GM12865 (cell line): ENCODE results near the gene RAG2.

Experiments
- DNase-seq: peaks from one replicate; pipeline ENCODE4 v3.0.0; 2010; ENCODE audit warnings: low read depth
- H3K4me3 ChIP-seq: 2 replicates; pipeline ENCODE4 v1.5.1; 2011; ENCODE audit warnings: mild to moderate bottlenecking, low read depth, low read length, control low read depth
- TF ChIP-seq, protein P1 (sequence below): IDR thresholded peaks from 2 replicates; pipeline ENCODE4 v1.5.1; 2011; ENCODE audit warnings: low read length, control low read depth, low read depth, inconsistent platforms; ENCODE audit not compliant: insufficient read depth; ENCODE audit errors: missing control alignments

Gene RAG2

GRCh38 chr11:36617543-36618362 is 19.7 kb upstream of the RAG2 start:
- no peak for DNase-seq
- TF ChIP-seq, protein P1, sequence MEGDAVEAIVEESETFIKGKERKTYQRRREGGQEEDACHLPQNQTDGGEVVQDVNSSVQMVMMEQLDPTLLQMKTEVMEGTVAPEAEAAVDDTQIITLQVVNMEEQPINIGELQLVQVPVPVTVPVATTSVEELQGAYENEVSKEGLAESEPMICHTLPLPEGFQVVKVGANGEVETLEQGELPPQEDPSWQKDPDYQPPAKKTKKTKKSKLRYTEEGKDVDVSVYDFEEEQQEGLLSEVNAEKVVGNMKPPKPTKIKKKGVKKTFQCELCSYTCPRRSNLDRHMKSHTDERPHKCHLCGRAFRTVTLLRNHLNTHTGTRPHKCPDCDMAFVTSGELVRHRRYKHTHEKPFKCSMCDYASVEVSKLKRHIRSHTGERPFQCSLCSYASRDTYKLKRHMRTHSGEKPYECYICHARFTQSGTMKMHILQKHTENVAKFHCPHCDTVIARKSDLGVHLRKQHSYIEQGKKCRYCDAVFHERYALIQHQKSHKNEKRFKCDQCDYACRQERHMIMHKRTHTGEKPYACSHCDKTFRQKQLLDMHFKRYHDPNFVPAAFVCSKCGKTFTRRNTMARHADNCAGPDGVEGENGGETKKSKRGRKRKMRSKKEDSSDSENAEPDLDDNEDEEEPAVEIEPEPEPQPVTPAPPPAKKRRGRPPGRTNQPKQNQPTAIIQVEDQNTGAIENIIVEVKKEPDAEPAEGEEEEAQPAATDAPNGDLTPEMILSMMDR: no peak
- H3K4me3 ChIP-seq: no peak overlapping the region

- H3K4me3 ChIP-seq: no peak overlapping the region
- DNase-seq: no peak
- TF ChIP-seq, protein P1: no peak
These were observed 17.8 kb upstream of the RAG2 start for GRCh38 chr11:36615826-36616225.

- TF ChIP-seq, protein P1: no peak
- no peak for DNase-seq
- H3K4me3 ChIP-seq: no peak overlapping the region
These were observed 11.3 kb upstream of the RAG2 start for GRCh38 chr11:36609383-36609782.

- no peak for DNase-seq
- no peak overlapping the region for H3K4me3 ChIP-seq
- TF ChIP-seq, protein P1: no peak
These were observed 10.6 kb upstream of the RAG2 start for GRCh38 chr11:36608491-36609199.

- peak; percentile 34 for DNase-seq
- TF ChIP-seq, protein P1: no peak
These were observed 7.5 kb upstream of the RAG2 start for GRCh38 chr11:36605221-36606216.

DNA sequence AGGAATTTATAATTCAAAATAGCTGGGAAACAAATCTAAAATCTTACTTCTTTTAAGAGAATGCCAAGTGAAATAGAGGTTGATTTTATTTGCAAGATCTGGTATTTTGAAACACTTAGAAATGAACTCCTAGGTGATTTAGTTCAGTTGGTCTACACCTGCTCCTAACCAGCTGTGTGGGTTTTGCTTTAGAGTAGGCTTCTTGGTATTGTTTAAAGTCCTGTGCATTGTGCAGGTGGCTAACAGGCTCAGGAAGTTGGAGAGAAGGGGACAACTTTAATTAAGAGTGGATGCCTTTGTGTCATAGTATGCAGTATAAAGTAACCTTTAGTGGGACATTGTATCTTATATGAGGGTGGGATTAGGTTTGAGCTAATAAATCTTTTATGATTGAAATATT is 4.1 kb upstream of the RAG2 start:
- no peak for DNase-seq
- no peak overlapping the region for H3K4me3 ChIP-seq
- TF ChIP-seq, protein P1: no peak

More at GRCh38 chr11:36605221-36606216, 7.5 kb upstream of the RAG2 start:
- H3K4me3 ChIP-seq: no peak overlapping the region
